Measurements from ENCODE around the gene BCAR1. TPM values are rescaled to one million over a fixed set of nuclear protein-coding genes. Genes with fewer than 3 reads are reported as not detected.
"Not testable (repeated sequence)": the region's sequence is repeated elsewhere in the genome, so short reads cannot be mapped to it uniquely, and the experiment has no call there.

BCAR1 gene
- total RNA-seq, 4 donors from 2014 or later: 34.6 to 63.7 (median 37.0) TPM

DNA sequence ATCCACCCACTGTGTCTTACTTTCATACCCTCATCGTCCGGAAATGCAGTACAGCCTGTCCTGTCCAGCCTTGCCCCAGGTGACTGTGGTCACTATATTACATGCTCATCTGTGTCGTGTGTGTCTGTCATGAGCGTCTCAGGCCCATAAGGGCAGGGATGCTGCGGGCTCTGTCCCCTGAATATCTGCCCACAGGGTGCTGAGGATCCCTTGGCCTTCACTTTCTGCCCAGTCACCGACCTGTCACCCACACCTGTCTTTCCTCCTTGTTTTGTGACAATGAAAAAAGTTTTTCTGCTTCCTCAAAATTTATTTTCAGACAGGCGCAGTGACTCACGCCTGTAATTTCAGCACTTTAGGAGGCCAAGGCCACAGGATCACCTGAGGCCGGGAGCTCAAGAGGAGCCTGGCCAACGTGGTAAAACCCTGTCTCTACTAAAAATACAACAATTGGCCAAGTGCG, 34.0 kb downstream of the BCAR1 start:
- no peaks in the 10 kb centered on the region for H3K4me1 ChIP-seq
- H3K4me3 ChIP-seq: no peak overlapping the region
- H3K27me3 ChIP-seq: no peaks in the 10 kb centered on the region
- TF ChIP-seq POLR2A (IDR thresholded peaks at IDR 0.05): no peak
- no peak for TF ChIP-seq POLR2AphosphoS5 (IDR thresholded peaks at IDR 0.05)
- TF ChIP-seq, protein P1, sequence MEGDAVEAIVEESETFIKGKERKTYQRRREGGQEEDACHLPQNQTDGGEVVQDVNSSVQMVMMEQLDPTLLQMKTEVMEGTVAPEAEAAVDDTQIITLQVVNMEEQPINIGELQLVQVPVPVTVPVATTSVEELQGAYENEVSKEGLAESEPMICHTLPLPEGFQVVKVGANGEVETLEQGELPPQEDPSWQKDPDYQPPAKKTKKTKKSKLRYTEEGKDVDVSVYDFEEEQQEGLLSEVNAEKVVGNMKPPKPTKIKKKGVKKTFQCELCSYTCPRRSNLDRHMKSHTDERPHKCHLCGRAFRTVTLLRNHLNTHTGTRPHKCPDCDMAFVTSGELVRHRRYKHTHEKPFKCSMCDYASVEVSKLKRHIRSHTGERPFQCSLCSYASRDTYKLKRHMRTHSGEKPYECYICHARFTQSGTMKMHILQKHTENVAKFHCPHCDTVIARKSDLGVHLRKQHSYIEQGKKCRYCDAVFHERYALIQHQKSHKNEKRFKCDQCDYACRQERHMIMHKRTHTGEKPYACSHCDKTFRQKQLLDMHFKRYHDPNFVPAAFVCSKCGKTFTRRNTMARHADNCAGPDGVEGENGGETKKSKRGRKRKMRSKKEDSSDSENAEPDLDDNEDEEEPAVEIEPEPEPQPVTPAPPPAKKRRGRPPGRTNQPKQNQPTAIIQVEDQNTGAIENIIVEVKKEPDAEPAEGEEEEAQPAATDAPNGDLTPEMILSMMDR (IDR thresholded peaks at IDR 0.05): no peak
- TF ChIP-seq EP300 (IDR thresholded peaks at IDR 0.05): no peak
- no peak overlapping the region for H3K27ac ChIP-seq
- WGBS, 2 donors (ENCODE audit: low coverage in 1 of 2): 83 to 89% methylated on average over 9 to 10 of the region's 11 CpGs
- H3K9me3 ChIP-seq: no peaks in the 10 kb centered on the region
- ATAC-seq: no peak
- no peaks in the 10 kb centered on the region for H3K36me3 ChIP-seq

DNA sequence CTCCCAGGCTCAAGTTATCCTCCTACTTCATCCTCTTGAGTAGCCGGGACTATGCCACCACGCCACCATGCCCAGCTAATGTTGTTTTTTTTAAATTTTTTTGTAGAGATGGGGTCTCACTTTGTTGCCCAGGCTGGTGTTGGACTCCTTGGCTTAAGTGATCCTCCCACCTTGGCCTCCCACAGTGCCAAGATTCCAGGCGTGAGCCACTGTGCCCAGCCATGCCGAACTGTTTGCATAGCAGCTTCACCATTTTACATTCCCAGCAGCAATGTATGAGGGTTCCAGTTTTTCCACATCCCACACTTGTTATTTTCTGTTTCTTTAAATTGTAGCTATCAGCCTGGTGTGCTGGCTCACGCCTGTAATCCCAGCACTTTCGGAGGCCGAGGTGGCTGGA, 34.8 kb downstream of the BCAR1 start:
- Histone ChIP-seq H3K27me3 (no peaks in the 10 kb centered on the region), H3K27ac (no peak overlapping the region), H3K4me1 (no peaks in the 10 kb centered on the region), H3K4me3 (no peak overlapping the region), H3K9me3 (no peaks in the 10 kb centered on the region), H3K36me3 (no peaks in the 10 kb centered on the region)
- TF ChIP-seq, protein P1 (IDR thresholded peaks at IDR 0.05): no peak
- TF ChIP-seq POLR2AphosphoS5 (IDR thresholded peaks at IDR 0.05): no peak
- no peak for TF ChIP-seq POLR2A (IDR thresholded peaks at IDR 0.05)
- no peak for TF ChIP-seq EP300 (IDR thresholded peaks at IDR 0.05)
- WGBS, 2 donors (ENCODE audit: low coverage in 1 of 2): 85% methylated on average over 6 of the region's 7 CpGs; no CpG with 5 or more reads in 1 of the 2 donors
- no peak for ATAC-seq

DNA sequence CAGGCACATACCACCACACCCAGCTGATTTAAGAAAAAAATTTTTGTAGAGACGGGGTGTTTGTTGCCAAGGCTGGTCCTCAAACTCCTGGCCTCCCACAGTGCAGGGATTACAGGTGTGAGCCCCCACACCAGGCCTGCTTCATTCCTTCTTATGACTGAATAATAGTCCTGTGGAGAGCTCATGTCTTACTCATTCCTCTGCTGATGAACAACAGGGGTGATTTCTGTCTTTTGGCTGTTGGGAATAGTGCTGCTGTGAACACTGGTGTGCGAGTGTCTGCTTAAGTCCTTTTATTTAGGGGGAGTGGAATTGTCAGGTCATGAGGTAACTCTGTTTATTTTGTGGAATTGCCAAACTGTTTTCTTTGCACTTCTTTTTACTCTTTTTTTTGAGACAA, 35.3 kb downstream of the BCAR1 start:
- Histone ChIP-seq H3K4me1 (no peaks in the 10 kb centered on the region), H3K27ac (no peak overlapping the region)
- no peak for ATAC-seq

DNA sequence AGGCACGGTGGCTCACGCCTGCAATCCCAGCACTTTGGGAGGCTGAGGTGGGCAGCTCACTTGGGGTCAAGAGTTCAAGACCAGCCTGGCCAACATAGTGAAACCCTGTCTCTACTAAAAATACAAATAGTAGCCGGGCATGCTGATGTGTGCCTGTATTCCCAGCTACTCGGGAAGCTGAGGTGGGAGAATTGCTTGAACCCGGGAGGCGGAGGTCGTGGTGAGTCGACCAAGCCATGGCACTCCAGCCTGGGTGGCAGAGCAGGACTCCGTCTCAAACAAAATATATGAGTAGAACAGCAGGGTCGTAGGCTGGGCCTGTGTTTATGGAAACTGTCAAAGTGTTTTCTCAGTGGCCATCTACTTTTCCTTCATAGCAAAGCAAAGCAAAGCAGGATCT, 40.1 kb downstream of the BCAR1 start:
- not testable (repeated sequence) for H3K36me3 ChIP-seq, H3K9me3 ChIP-seq, H3K27ac ChIP-seq, ATAC-seq, H3K4me1 ChIP-seq, H3K4me3 ChIP-seq, H3K27me3 ChIP-seq
- 77 to 79% methylated on average over 8 to 10 of the region's 10 CpGs for WGBS, 2 donors (ENCODE audit: low coverage in 1 of 2)

More for the DNA sequence above, 35.3 kb downstream of the BCAR1 start:
- Histone ChIP-seq H3K27me3 (no peaks in the 10 kb centered on the region), H3K36me3 (no peaks in the 10 kb centered on the region), H3K9me3 (no peaks in the 10 kb centered on the region), H3K4me3 (no peak overlapping the region)
- no peak for TF ChIP-seq POLR2AphosphoS5 (IDR thresholded peaks at IDR 0.05)
- TF ChIP-seq, protein P1 (IDR thresholded peaks at IDR 0.05): no peak
- TF ChIP-seq POLR2A (IDR thresholded peaks at IDR 0.05): no peak
- 83 to 100% methylated on average over 1 to 2 of the region's 2 CpGs for WGBS, 2 donors (ENCODE audit: low coverage in 1 of 2)

DNA sequence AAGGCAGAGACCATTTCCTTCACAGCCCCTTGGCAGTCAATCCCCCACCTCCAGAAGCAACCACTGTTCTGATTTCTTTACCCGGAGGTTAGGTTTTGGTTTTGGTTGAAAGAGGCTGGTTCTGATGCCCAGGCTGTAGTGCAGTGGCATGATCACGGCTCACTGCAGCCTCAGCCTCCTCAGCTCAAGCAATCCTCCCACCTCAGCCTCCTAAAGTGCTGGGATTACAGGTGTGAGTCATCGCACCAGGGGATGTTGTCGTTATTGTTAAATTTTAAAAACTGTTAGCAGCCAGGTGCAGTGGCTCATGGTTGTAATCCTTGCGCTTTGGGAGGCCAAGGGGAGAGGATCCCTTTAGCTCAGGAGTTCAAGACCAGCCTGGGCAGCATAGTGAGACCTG, 41.5 kb downstream of the BCAR1 start:
- 61 to 77% methylated on average over 2 to 4 of the region's 5 CpGs for WGBS, 2 donors (ENCODE audit: low coverage in 1 of 2)
- no peaks in the 10 kb centered on the region for H3K4me1 ChIP-seq
- no peaks in the 10 kb centered on the region for H3K9me3 ChIP-seq
- no peak for ATAC-seq
- no peak overlapping the region for H3K4me3 ChIP-seq
- TF ChIP-seq POLR2AphosphoS5 (IDR thresholded peaks at IDR 0.05): no peak
- TF ChIP-seq POLR2A (IDR thresholded peaks at IDR 0.05): no peak
- TF ChIP-seq, protein P1 (IDR thresholded peaks at IDR 0.05): no peak
- no peak for TF ChIP-seq EP300 (IDR thresholded peaks at IDR 0.05)
- no peaks in the 10 kb centered on the region for H3K36me3 ChIP-seq
- no peak overlapping the region for H3K27ac ChIP-seq
- H3K27me3 ChIP-seq: peaks cover 12% of the 10 kb centered on the region

DNA sequence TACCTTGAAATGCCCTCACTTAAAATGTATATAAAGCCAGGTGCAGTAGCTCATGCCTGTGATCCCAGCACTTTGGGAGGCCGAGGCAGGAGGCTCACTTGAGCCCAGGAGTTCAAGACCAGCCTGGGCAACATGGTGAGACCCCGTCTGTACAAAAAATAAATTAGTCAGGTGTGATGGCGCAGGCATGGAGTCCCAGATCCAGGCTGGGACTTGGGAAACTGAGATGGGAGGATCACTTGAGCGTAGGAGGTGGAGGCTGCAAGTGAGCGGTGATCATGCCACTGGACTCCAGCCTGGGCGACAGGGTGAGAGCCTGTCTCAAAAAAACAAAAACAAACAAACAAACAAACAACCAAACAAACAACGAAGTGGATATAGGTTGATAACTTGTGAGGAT, 41.9 kb downstream of the BCAR1 start:
- H3K9me3 ChIP-seq, H3K36me3 ChIP-seq, H3K27ac ChIP-seq, ATAC-seq, H3K4me3 ChIP-seq, H3K4me1 ChIP-seq: not testable (repeated sequence)
- peaks cover 12% of the 10 kb centered on the region for H3K27me3 ChIP-seq
- 84 to 90% methylated on average over 3 to 7 of the region's 7 CpGs for WGBS, 2 donors (ENCODE audit: low coverage in 1 of 2)
